MM.1S (cell line): Measurements from ENCODE around the gene DNMT3A.

ENCODE experiments used
- DNase-seq: peaks from one replicate; pipeline ENCODE4 v3.0.0-alpha.2; 2015
- H2AFZ ChIP-seq: fragments of 300-600 bp; sonication (generic); 2 replicates; pipeline ENCODE4 v1.6.0; 2016; ENCODE audit warnings: antibody characterized with exemption, low read length
- H3F3A ChIP-seq: fragments of 300-600 bp; sonication (generic); 2 replicates; pipeline ENCODE4 v1.6.1; 2016; ENCODE audit warnings: mild to moderate bottlenecking, antibody characterized with exemption, low read length, moderate library complexity, mixed read lengths; ENCODE audit not compliant: insufficient read depth
- H3K27ac ChIP-seq: fragments of 300-600 bp; sonication (generic); 2 replicates; pipeline ENCODE4 v1.5.1; 2016; ENCODE audit warnings: mild to moderate bottlenecking, low read length
- H3K27me3 ChIP-seq: fragments of 300-600 bp; sonication (generic); replicated peaks from 2 replicates; pipeline ENCODE4 v1.6.0; 2016; ENCODE audit warnings: low read length; ENCODE audit not compliant: insufficient read depth
- H3K36me3 ChIP-seq: fragments of 300-600 bp; sonication (generic); replicated peaks from 2 replicates; pipeline ENCODE4 v1.6.1; 2016; ENCODE audit warnings: mild to moderate bottlenecking, low read length, mixed read lengths; ENCODE audit not compliant: insufficient read depth
- H3K4me1 ChIP-seq: fragments of 300-600 bp; sonication (generic); 2 replicates; pipeline ENCODE4 v1.6.1; 2016; ENCODE audit warnings: low read length, mixed read lengths
- H3K4me2 ChIP-seq: fragments of 300-600 bp; sonication (generic); 2 replicates; pipeline ENCODE4 v1.6.0; 2016; ENCODE audit warnings: low read depth, low read length
- H3K4me3 ChIP-seq: fragments of 300-600 bp; sonication (generic); 2 replicates; pipeline ENCODE4 v1.5.1; 2016; ENCODE audit warnings: low read length, mixed read lengths
- H3K79me2 ChIP-seq: fragments of 300-600 bp; sonication (generic); 2 replicates; pipeline ENCODE4 v1.6.1; 2016; ENCODE audit warnings: mixed run types, low read length, mixed read lengths
- H3K9ac ChIP-seq: fragments of 300-600 bp; sonication (generic); 2 replicates; pipeline ENCODE4 v1.6.1; 2016; ENCODE audit warnings: low read length, mixed read lengths
- H3K9me2 ChIP-seq: fragments of 300-600 bp; sonication (generic); replicated peaks from 2 replicates; pipeline ENCODE4 v1.6.1; 2016; ENCODE audit warnings: mild to moderate bottlenecking, low read length, mixed read lengths; ENCODE audit not compliant: insufficient read depth
- H3K9me3 ChIP-seq: fragments of 300-600 bp; sonication (generic); replicated peaks from 2 replicates; pipeline ENCODE4 v1.6.1; 2016; ENCODE audit warnings: mild to moderate bottlenecking, low read length, mixed read lengths; ENCODE audit not compliant: insufficient read depth
- H4K20me1 ChIP-seq: fragments of 300-600 bp; sonication (generic); 2 replicates; pipeline ENCODE4 v1.6.1; 2016; ENCODE audit warnings: mild to moderate bottlenecking, low read length, moderate library complexity, mixed read lengths; ENCODE audit not compliant: insufficient read depth
- EZH2 ChIP-seq: fragments of 300-600 bp; sonication (generic); optimal IDR thresholded peaks from 2 replicates; pipeline ENCODE3; 2017; ENCODE audit warnings: low read depth, mild to moderate bottlenecking, antibody characterized with exemption, low read length, mixed read lengths
- EZH2phosphoT487 ChIP-seq: fragments of 300-600 bp; sonication (generic); IDR thresholded peaks from 2 replicates; pipeline ENCODE4 v1.6.1; 2018; ENCODE audit warnings: antibody characterized with exemption, low read length
- TF ChIP-seq, protein P1 (sequence below): fragments of 300-600 bp; sonication (generic); IDR thresholded peaks from 2 replicates; pipeline ENCODE4 v1.5.1; 2016; ENCODE audit warnings: antibody characterized with exemption, low read length, mixed read lengths

The DNMT3A gene

DNA sequence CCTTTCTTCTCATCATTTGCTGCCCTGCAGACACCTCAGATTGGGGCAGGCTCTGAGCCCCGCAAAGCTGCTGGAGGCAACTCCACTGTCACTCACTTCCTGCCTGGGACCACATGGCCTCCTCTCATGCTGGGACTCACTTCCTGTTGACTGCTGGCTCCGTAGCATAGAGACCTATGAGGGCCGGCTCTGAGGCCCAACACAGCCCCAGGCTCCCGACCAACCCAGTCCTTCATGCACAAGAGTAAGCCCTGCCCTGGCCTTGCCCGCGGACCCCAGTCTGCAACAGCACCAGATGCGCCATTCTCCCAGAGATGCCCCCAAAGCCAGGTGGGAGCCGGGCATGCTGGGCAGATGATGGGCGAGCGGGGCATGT, 55.7 kb downstream of the DNMT3A start:
- Histone ChIP-seq H3K36me3 (no peaks in the 10 kb centered on the region), H3K9ac (no peak overlapping the region), H3K9me3 (no peaks in the 10 kb centered on the region), H4K20me1 (no peaks in the 10 kb centered on the region), H3K27ac (no peak overlapping the region), H3K27me3 (no peaks in the 10 kb centered on the region), H3K79me2 (no peaks in the 10 kb centered on the region), H3F3A (no peaks in the 10 kb centered on the region), H3K9me2 (no peaks in the 10 kb centered on the region), H3K4me1 (no peaks in the 10 kb centered on the region), H3K4me2 (no peak overlapping the region), H3K4me3 (no peak overlapping the region), H2AFZ (no peak overlapping the region)
- TF ChIP-seq, protein P1, sequence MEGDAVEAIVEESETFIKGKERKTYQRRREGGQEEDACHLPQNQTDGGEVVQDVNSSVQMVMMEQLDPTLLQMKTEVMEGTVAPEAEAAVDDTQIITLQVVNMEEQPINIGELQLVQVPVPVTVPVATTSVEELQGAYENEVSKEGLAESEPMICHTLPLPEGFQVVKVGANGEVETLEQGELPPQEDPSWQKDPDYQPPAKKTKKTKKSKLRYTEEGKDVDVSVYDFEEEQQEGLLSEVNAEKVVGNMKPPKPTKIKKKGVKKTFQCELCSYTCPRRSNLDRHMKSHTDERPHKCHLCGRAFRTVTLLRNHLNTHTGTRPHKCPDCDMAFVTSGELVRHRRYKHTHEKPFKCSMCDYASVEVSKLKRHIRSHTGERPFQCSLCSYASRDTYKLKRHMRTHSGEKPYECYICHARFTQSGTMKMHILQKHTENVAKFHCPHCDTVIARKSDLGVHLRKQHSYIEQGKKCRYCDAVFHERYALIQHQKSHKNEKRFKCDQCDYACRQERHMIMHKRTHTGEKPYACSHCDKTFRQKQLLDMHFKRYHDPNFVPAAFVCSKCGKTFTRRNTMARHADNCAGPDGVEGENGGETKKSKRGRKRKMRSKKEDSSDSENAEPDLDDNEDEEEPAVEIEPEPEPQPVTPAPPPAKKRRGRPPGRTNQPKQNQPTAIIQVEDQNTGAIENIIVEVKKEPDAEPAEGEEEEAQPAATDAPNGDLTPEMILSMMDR = no peak
- TF ChIP-seq EZH2phosphoT487 (no peak), EZH2 (no peak)
- DNase-seq = no peak

DNA sequence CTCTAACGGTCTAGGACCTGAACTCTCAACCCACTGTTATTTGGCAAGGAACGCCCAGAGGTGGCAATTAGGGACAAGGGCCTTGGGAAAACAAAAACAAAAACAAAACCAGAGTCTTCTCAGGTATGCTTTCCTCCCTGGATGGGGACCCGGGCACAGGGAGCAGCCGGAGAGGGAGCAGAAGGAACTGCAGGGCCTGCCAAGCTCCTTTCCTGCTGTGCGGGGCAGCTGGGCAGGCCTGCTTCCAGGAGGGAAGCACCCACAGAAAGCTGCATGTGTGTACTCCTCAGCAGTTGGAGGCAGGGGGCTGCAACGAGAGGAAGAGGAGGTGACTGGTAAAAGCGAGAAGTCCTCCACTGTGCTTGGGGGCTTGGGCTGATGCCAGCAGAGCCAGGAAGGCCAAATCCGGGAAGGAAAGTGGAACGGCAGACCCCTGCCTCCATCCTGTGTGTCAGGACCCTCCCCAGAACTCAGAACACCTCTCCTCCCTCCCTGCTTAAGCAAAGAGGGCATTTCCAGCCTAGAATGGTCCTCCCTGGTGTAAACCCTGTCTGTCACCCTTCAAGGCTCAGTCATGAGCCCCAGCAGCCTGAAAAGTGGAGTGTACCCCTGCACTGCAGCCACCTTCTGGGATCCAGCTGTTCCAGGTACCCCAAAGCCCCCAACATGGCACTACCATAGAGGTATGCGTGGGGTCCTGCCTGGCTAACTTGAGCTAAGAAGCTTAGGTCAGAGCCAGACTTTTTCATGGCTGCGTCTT, 56.3 kb downstream of the DNMT3A start:
- Histone ChIP-seq H2AFZ (no peak overlapping the region), H3K4me3 (no peak overlapping the region), H3K27ac (no peak overlapping the region)

GRCh38 chr2:25284756-25285155, 57.0 kb downstream of the DNMT3A start:
- H3K9ac ChIP-seq = no peak overlapping the region
- no peaks in the 10 kb centered on the region for H4K20me1 ChIP-seq
- H3K4me1 ChIP-seq = no peaks in the 10 kb centered on the region

More for the DNA sequence above, 56.3 kb downstream of the DNMT3A start:
- Histone ChIP-seq H4K20me1 (no peaks in the 10 kb centered on the region), H3K79me2 (no peaks in the 10 kb centered on the region), H3K9me3 (no peaks in the 10 kb centered on the region), H3K9me2 (no peaks in the 10 kb centered on the region), H3F3A (no peaks in the 10 kb centered on the region), H3K9ac (no peak overlapping the region), H3K4me1 (no peaks in the 10 kb centered on the region), H3K4me2 (no peak overlapping the region), H3K36me3 (no peaks in the 10 kb centered on the region), H3K27me3 (no peaks in the 10 kb centered on the region)
- TF ChIP-seq, protein P1 = no peak
- TF ChIP-seq EZH2 (no peak), EZH2phosphoT487 (no peak)
- no peak for DNase-seq

More at GRCh38 chr2:25284756-25285155, 57.0 kb downstream of the DNMT3A start:
- no peaks in the 10 kb centered on the region for H3K27me3 ChIP-seq
- H3K9me3 ChIP-seq = no peaks in the 10 kb centered on the region
- TF ChIP-seq EZH2phosphoT487 = no peak
- TF ChIP-seq, protein P1 = no peak
- no peak overlapping the region for H3K4me3 ChIP-seq
- H3K9me2 ChIP-seq = no peaks in the 10 kb centered on the region
- no peak overlapping the region for H3K4me2 ChIP-seq
- H3K36me3 ChIP-seq = no peaks in the 10 kb centered on the region
- H2AFZ ChIP-seq = no peak overlapping the region
- H3K79me2 ChIP-seq = no peaks in the 10 kb centered on the region
- no peaks in the 10 kb centered on the region for H3F3A ChIP-seq
- H3K27ac ChIP-seq = no peak overlapping the region
- DNase-seq = no peak
